ENCODE measurements around the gene ABCF2.

- TF ChIP-seq CTCF (IDR thresholded peaks at IDR 0.05) (no peak), EP300 (IDR thresholded peaks at IDR 0.05) (no peak), POLR2A (IDR thresholded peaks at IDR 0.05) (no peak), POLR2AphosphoS5 (IDR thresholded peaks at IDR 0.05) (no peak)
Measured at GRCh38 chr7:151246851-151247580, 20.0 kb upstream of the ABCF2 start.

Data from upper lobe of left lung (tissue), 4 donors.